ENCODE measurements around the gene CNOT2. TPM values are rescaled to one million over a fixed set of nuclear protein-coding genes. Genes with fewer than 3 reads are reported as not detected.

Gene CNOT2
- total RNA-seq, 1 donor from 2014 or later = 67.2 TPM

GRCh38 chr12:70367258-70368141 lies 124.3 kb downstream of the CNOT2 start:
- Histone ChIP-seq H3K27ac (ENCODE audit: low read depth, low read length) (no peak overlapping the region), H3K4me2 (ENCODE audit: low read length) (peak overlapping the region; percentile 94), H3K4me3 (ENCODE audit: insufficient read depth, low read depth, low read length) (peak overlapping the region; percentile 75), H3K27me3 (ENCODE audit: insufficient read depth, low read length) (peaks cover 17% of the 10 kb centered on the region), H4K20me1 (ENCODE audit: insufficient read depth, low read length) (no peaks in the 10 kb centered on the region), H3K9ac (ENCODE audit: low read length) (peak overlapping the region; percentile 51), H2AFZ (ENCODE audit: low read depth, low read length) (peak overlapping the region; percentile 86), H3K4me1 (ENCODE audit: insufficient read depth, low read length) (peaks cover 8% of the 10 kb centered on the region), H3K36me3 (ENCODE audit: insufficient read depth, low read length) (no peaks in the 10 kb centered on the region), H3K9me3 (ENCODE audit: insufficient read depth, low read depth, low read length) (no peaks in the 10 kb centered on the region), H3K79me2 (ENCODE audit: insufficient read depth, low read length) (no peaks in the 10 kb centered on the region)
- Mint-ChIP-seq H3K4me3 (ENCODE audit: unreplicated experiment) (peak overlapping the region; percentile 94), H3K27ac (ENCODE audit: unreplicated experiment) (peak overlapping the region; percentile 53), H3K27me3 (ENCODE audit: low read depth, unreplicated experiment) (peaks cover 2% of the 10 kb centered on the region), H3K9me3 (ENCODE audit: unreplicated experiment) (peaks cover 2% of the 10 kb centered on the region), H3K36me3 (ENCODE audit: low read depth, unreplicated experiment) (no peaks in the 10 kb centered on the region), H3K4me1 (ENCODE audit: low read depth, unreplicated experiment) (no peaks in the 10 kb centered on the region)
- FAIRE-seq (no peak), DNase-seq (ENCODE audit: low read depth) (peak; percentile 5)
- TF ChIP-seq CTCF (IDR thresholded peaks at IDR 0.05; ENCODE audit: insufficient read depth, low read depth, low read length) (no peak), EZH2 (IDR thresholded peaks at IDR 0.05; ENCODE audit: insufficient read depth, low read length) (no peak)

- TF ChIP-seq EZH2 (IDR thresholded peaks at IDR 0.05; ENCODE audit: insufficient read depth, low read length) (no peak), CTCF (IDR thresholded peaks at IDR 0.05; ENCODE audit: insufficient read depth, low read depth, low read length) (no peak)
- Histone ChIP-seq H3K4me3 (ENCODE audit: insufficient read depth, low read depth, low read length) (no peak overlapping the region), H3K9me3 (ENCODE audit: insufficient read depth, low read depth, low read length) (no peaks in the 10 kb centered on the region), H2AFZ (ENCODE audit: low read depth, low read length) (no peak overlapping the region), H3K36me3 (ENCODE audit: insufficient read depth, low read length) (no peaks in the 10 kb centered on the region), H3K27ac (ENCODE audit: low read depth, low read length) (no peak overlapping the region), H3K79me2 (ENCODE audit: insufficient read depth, low read length) (no peaks in the 10 kb centered on the region), H4K20me1 (ENCODE audit: insufficient read depth, low read length) (no peaks in the 10 kb centered on the region), H3K9ac (ENCODE audit: low read length) (no peak overlapping the region), H3K27me3 (ENCODE audit: insufficient read depth, low read length) (no peaks in the 10 kb centered on the region), H3K4me1 (ENCODE audit: insufficient read depth, low read length) (no peaks in the 10 kb centered on the region), H3K4me2 (ENCODE audit: low read length) (no peak overlapping the region)
- Mint-ChIP-seq H3K36me3 (ENCODE audit: low read depth, unreplicated experiment) (no peaks in the 10 kb centered on the region), H3K27ac (ENCODE audit: unreplicated experiment) (no peak overlapping the region), H3K4me1 (ENCODE audit: low read depth, unreplicated experiment) (no peaks in the 10 kb centered on the region), H3K4me3 (ENCODE audit: unreplicated experiment) (no peak overlapping the region), H3K9me3 (ENCODE audit: unreplicated experiment) (no peaks in the 10 kb centered on the region), H3K27me3 (ENCODE audit: low read depth, unreplicated experiment) (no peaks in the 10 kb centered on the region)
- FAIRE-seq = no peak
- DNase-seq (ENCODE audit: low read depth) = no peak
Observed at GRCh38 chr12:70372881-70373280, 129.6 kb downstream of the CNOT2 start.

- Histone ChIP-seq H3K79me2 (ENCODE audit: insufficient read depth, low read length) (no peaks in the 10 kb centered on the region), H2AFZ (ENCODE audit: low read depth, low read length) (no peak overlapping the region), H3K27me3 (ENCODE audit: insufficient read depth, low read length) (no peaks in the 10 kb centered on the region), H3K36me3 (ENCODE audit: insufficient read depth, low read length) (no peaks in the 10 kb centered on the region), H4K20me1 (ENCODE audit: insufficient read depth, low read length) (no peaks in the 10 kb centered on the region), H3K9me3 (ENCODE audit: insufficient read depth, low read depth, low read length) (no peaks in the 10 kb centered on the region), H3K4me1 (ENCODE audit: insufficient read depth, low read length) (no peaks in the 10 kb centered on the region), H3K4me3 (ENCODE audit: insufficient read depth, low read depth, low read length) (no peak overlapping the region), H3K9ac (ENCODE audit: low read length) (no peak overlapping the region), H3K27ac (ENCODE audit: low read depth, low read length) (no peak overlapping the region), H3K4me2 (ENCODE audit: low read length) (no peak overlapping the region)
- no peaks in the 10 kb centered on the region for H3K4me1 Mint-ChIP-seq (ENCODE audit: low read depth, unreplicated experiment)
- DNase-seq (ENCODE audit: low read depth) (no peak), FAIRE-seq (no peak)
- peaks cover 6% of the 10 kb centered on the region for H3K9me3 Mint-ChIP-seq (ENCODE audit: unreplicated experiment)
- peaks cover 13% of the 10 kb centered on the region for H3K36me3 Mint-ChIP-seq (ENCODE audit: low read depth, unreplicated experiment)
- H3K27me3 Mint-ChIP-seq (ENCODE audit: low read depth, unreplicated experiment) = no peaks in the 10 kb centered on the region
- no peak overlapping the region for H3K4me3 Mint-ChIP-seq (ENCODE audit: unreplicated experiment)
- H3K27ac Mint-ChIP-seq (ENCODE audit: unreplicated experiment) = no peak overlapping the region
- TF ChIP-seq CTCF (IDR thresholded peaks at IDR 0.05; ENCODE audit: insufficient read depth, low read depth, low read length) (no peak), EZH2 (IDR thresholded peaks at IDR 0.05; ENCODE audit: insufficient read depth, low read length) (no peak)
Observed at GRCh38 chr12:70379846-70380245, 136.6 kb downstream of the CNOT2 start.

All from astrocyte (in vitro differentiated cells and primary cell).